ENCODE data around the gene CHRNG. TPM values are rescaled to one million over a fixed set of nuclear protein-coding genes. Genes with fewer than 3 reads are reported as not detected.

Gene CHRNG
- total and polyA plus RNA-seq, 2 donors (not counting 1 experiment from before 2014, with no cell fraction given): not detected

DNA sequence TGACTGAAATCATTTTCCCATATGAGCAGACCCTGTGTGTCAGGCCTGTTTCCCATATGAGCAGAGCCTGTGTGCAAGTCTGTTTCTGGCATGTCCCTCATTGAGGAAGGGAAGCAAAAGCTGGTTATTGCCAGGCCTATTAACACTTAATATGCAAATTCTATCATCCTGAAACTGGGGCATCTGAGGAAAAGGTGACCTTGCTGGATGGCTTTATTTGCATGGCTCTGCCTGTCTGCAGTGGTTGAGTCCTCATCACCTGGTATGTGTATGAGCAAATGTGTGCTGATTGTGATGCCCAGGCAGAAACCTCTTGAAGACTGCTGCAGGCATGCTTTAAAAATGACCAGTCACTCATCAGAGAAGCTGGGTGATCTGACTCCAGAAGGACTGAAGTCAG lies 42.2 kb downstream of the CHRNG start:
- Histone ChIP-seq H3K9ac (ENCODE audit: insufficient read depth, low read length) (no peak overlapping the region), H4K20me1 (ENCODE audit: control insufficient read depth, extremely low read depth, insufficient read depth, low read length) (no peaks in the 10 kb centered on the region), H3K36me3 (ENCODE audit: control insufficient read depth, insufficient read depth, low read length) (no peaks in the 10 kb centered on the region), H3K27me3 (ENCODE audit: control insufficient read depth, insufficient read depth, low read length) (no peaks in the 10 kb centered on the region), H3K4me2 (ENCODE audit: extremely low read depth, insufficient read depth, low read length) (no peak overlapping the region), H3K4me1 (ENCODE audit: control insufficient read depth, extremely low read depth, insufficient read depth, low read length) (no peaks in the 10 kb centered on the region), H3K9me3 (ENCODE audit: control insufficient read depth, insufficient read depth, low read depth, low read length) (no peaks in the 10 kb centered on the region), H3K27ac (ENCODE audit: insufficient read depth, low read length) (no peak overlapping the region), H2AFZ (ENCODE audit: low read length) (no peak overlapping the region), H3K79me2 (ENCODE audit: control insufficient read depth, insufficient read depth, low read length) (no peaks in the 10 kb centered on the region), H3K4me3 (replicated peaks in 1 of 4; ENCODE audit: control extremely low read depth in 1 of 4, insufficient read depth in 1 of 4, low read depth in 3 of 4, low read length in 4 of 4) (no peak overlapping the region)
- no peak for DNase-seq (ENCODE audit: low read depth in 2 of 2)
- TF ChIP-seq, protein P1, sequence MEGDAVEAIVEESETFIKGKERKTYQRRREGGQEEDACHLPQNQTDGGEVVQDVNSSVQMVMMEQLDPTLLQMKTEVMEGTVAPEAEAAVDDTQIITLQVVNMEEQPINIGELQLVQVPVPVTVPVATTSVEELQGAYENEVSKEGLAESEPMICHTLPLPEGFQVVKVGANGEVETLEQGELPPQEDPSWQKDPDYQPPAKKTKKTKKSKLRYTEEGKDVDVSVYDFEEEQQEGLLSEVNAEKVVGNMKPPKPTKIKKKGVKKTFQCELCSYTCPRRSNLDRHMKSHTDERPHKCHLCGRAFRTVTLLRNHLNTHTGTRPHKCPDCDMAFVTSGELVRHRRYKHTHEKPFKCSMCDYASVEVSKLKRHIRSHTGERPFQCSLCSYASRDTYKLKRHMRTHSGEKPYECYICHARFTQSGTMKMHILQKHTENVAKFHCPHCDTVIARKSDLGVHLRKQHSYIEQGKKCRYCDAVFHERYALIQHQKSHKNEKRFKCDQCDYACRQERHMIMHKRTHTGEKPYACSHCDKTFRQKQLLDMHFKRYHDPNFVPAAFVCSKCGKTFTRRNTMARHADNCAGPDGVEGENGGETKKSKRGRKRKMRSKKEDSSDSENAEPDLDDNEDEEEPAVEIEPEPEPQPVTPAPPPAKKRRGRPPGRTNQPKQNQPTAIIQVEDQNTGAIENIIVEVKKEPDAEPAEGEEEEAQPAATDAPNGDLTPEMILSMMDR (conservative IDR thresholded peaks at IDR 0.05 in 1 of 2, IDR thresholded peaks at IDR 0.05 in 1 of 2; ENCODE audit: low read depth in 1 of 2, low read length in 2 of 2): no peak
- no peak for TF ChIP-seq EZH2 (IDR thresholded peaks at IDR 0.05; ENCODE audit: low read length, missing control alignments)

DNA sequence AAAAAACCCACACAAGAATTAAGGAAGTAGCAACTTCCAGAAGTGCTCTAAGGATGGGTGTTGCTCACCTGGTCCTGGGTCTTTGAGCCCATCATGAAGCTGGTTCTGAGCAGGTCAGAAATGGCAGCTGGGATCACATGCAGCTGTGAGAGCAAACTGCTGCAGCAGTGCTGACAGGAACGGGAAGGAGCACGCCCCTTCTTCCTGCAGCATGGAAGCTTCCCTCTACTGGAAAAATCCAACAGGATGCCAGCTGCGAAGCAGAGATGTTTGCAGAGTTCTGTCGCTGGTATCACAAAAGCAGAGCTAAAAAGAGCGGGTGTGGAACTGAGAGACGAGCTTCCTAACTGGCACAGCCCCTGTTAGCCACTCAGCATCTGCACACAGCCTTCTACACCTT lies 44.7 kb downstream of the CHRNG start:
- Histone ChIP-seq H3K79me2 (ENCODE audit: control insufficient read depth, insufficient read depth, low read length) (no peaks in the 10 kb centered on the region), H3K36me3 (ENCODE audit: control insufficient read depth, insufficient read depth, low read length) (no peaks in the 10 kb centered on the region), H3K27ac (ENCODE audit: insufficient read depth, low read length) (no peak overlapping the region), H4K20me1 (ENCODE audit: control insufficient read depth, extremely low read depth, insufficient read depth, low read length) (no peaks in the 10 kb centered on the region), H3K4me2 (ENCODE audit: extremely low read depth, insufficient read depth, low read length) (no peak overlapping the region), H3K9ac (ENCODE audit: insufficient read depth, low read length) (no peak overlapping the region), H3K4me3 (replicated peaks in 1 of 4; ENCODE audit: control extremely low read depth in 1 of 4, insufficient read depth in 1 of 4, low read depth in 3 of 4, low read length in 4 of 4) (no peak overlapping the region), H3K9me3 (ENCODE audit: control insufficient read depth, insufficient read depth, low read depth, low read length) (no peaks in the 10 kb centered on the region), H2AFZ (ENCODE audit: low read length) (no peak overlapping the region), H3K27me3 (ENCODE audit: control insufficient read depth, insufficient read depth, low read length) (no peaks in the 10 kb centered on the region), H3K4me1 (ENCODE audit: control insufficient read depth, extremely low read depth, insufficient read depth, low read length) (peaks cover 3% of the 10 kb centered on the region)
- no peak for DNase-seq (ENCODE audit: low read depth in 2 of 2)
- TF ChIP-seq, protein P1 (conservative IDR thresholded peaks at IDR 0.05 in 1 of 2, IDR thresholded peaks at IDR 0.05 in 1 of 2; ENCODE audit: low read depth in 1 of 2, low read length in 2 of 2): no peak
- TF ChIP-seq EZH2 (IDR thresholded peaks at IDR 0.05; ENCODE audit: low read length, missing control alignments): no peak

DNA sequence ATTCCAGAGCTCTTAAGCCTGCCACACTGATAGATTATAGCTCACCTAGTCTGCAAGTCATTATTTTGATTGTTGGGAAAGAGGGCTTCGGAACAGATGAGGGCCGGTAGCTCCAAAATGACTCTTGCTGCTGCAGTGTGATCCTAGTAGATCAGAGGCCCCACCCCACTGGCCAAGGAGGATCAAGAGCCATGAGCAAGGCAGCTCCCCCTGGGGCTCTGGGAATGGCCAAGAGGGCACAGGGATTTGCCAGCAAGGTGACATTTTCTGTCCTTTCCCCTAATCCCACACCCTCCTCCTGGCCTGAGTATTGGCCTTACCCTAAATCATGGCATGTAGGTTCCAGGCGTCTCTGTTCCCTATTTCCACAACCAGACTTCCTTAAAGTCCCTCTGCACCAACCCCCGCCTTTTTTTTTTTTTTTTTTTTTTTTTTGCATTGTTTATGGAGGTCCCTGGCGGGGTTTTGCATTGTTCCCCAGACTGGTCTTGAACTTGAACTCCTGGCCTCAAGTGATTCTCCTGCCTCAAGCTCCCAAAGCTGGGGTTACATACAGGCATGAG lies 47.5 kb downstream of the CHRNG start:
- Histone ChIP-seq H3K9ac (ENCODE audit: insufficient read depth, low read length) (no peak overlapping the region), H3K27me3 (ENCODE audit: control insufficient read depth, insufficient read depth, low read length) (no peaks in the 10 kb centered on the region), H3K4me2 (ENCODE audit: extremely low read depth, insufficient read depth, low read length) (no peak overlapping the region), H4K20me1 (ENCODE audit: control insufficient read depth, extremely low read depth, insufficient read depth, low read length) (no peaks in the 10 kb centered on the region), H3K4me1 (ENCODE audit: control insufficient read depth, extremely low read depth, insufficient read depth, low read length) (peaks cover 3% of the 10 kb centered on the region), H3K4me3 (replicated peaks in 1 of 4; ENCODE audit: control extremely low read depth in 1 of 4, insufficient read depth in 1 of 4, low read depth in 3 of 4, low read length in 4 of 4) (no peak overlapping the region), H2AFZ (ENCODE audit: low read length) (no peak overlapping the region), H3K36me3 (ENCODE audit: control insufficient read depth, insufficient read depth, low read length) (no peaks in the 10 kb centered on the region), H3K79me2 (ENCODE audit: control insufficient read depth, insufficient read depth, low read length) (no peaks in the 10 kb centered on the region), H3K9me3 (ENCODE audit: control insufficient read depth, insufficient read depth, low read depth, low read length) (no peaks in the 10 kb centered on the region), H3K27ac (ENCODE audit: insufficient read depth, low read length) (no peak overlapping the region)
- no peak for DNase-seq (ENCODE audit: low read depth in 2 of 2)
- no peak for TF ChIP-seq EZH2 (IDR thresholded peaks at IDR 0.05; ENCODE audit: low read length, missing control alignments)
- TF ChIP-seq, protein P1 (conservative IDR thresholded peaks at IDR 0.05 in 1 of 2, IDR thresholded peaks at IDR 0.05 in 1 of 2; ENCODE audit: low read depth in 1 of 2, low read length in 2 of 2): no peak
